ENCODE measurements around the gene MIDN.

MIDN gene

DNA sequence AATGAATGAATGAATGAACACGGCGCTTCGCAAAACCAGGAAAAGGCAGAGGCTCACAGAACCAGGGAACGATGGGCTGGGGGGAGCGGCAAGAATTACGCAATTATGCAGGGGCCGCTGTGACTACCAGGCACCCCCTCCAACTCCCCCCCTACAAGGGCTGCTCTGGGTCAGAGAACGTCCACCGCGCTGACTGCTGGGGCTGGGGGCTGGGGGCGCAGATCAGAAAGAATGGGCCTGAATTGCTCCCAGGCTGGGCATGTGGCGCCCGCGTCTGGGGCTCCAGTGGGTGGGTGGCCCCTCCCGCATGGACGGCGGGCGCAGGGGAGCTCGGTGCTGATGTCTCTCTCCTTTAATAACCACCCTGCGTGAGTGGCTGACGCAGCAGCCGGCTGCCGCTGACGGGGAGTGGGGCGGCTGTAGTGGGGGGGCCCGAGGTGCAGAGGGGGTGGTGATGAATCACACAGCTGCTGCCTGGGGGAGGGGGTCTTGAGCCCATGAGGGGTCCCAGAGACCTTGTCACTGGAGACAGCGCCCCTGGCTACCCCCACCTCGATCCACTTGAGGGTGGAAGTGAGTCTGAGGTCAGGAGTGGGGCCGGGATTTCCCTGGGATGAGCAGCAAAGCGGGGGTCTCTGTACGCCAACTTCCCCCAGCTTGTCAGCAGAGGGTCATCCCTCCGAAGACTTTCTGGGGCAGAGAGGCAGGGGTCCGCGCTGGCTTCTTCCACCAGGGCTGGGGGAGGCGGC lies 19.3 kb downstream of the MIDN start:
- H3K4me3 ChIP-seq (ENCODE audit: low read length), result peak overlapping the region; percentile 39
- TF ChIP-seq CTCF (IDR thresholded peaks at IDR 0.05; ENCODE audit: insufficient read depth, low read depth, low read length, missing control alignments), result no peak
- DNase-seq (ENCODE audit: low read depth), result no peak

DNA sequence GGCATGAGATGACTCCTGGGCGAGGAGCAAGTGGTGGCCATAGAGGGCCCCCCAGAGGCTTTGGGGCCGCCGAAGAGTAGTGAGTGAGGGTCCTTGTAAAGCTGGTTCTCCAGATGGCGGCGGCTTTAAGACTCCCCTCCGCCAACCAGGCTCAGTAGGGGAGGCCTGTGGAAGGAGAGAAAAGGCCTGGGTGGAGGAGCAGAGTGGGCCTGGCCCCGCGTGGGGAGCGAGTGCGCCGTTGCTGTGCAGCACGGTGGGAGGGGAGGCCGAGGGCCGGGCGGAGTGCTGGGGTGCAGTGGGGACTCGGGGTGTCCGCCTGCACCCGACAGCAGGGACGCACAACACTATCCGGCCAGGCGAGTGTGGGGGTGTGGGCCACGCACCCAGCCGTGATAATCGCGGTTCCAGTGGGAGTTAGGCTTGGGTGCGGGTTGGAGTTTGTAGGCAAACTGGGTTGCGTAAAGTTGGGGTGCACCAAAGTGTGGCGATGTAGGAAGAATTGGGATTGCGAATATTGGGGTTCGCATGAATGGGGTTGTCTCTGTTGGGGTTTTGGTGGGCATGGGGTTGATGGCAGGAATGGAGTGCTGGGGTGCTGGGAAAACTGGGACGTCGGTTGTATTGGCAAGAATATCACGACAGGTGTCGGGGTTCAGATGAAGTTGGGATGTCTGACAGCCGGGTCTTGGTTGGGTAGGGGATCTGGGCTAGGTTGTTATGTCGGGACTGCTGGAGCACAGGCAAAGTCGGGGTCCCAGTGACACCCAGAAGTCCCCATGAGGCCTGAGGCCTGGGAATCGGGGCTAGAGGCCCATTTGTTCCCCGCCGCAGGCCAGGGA lies 20.1 kb downstream of the MIDN start:
- no peak for DNase-seq (ENCODE audit: low read depth)
- no peak for TF ChIP-seq CTCF (IDR thresholded peaks at IDR 0.05; ENCODE audit: insufficient read depth, low read depth, low read length, missing control alignments)
- peak overlapping the region; percentile 13 for H3K4me3 ChIP-seq (ENCODE audit: low read length)

- no peak for TF ChIP-seq CTCF (IDR thresholded peaks at IDR 0.05; ENCODE audit: insufficient read depth, low read depth, low read length, missing control alignments)
- peak; percentile 99 for DNase-seq (ENCODE audit: low read depth)
- H3K4me3 ChIP-seq (ENCODE audit: low read length), result peak within 1 kb of the TSS; percentile 75
These were observed 20.7 kb downstream of the MIDN start, which contains the start of gene CIRBP for GRCh38 chr19:1269065-1269477. Gene CIRBP, plus strand, starts transcription at chr19:1269332. Its CDS starts 1,602 bp downstream, at chr19:1270934.

GRCh38 chr19:1269478-1270212 lies 21.3 kb downstream of the MIDN start:
- DNase-seq (ENCODE audit: low read depth), result peak; percentile 75
- peak overlapping the region; percentile 75 for H3K4me3 ChIP-seq (ENCODE audit: low read length)
- TF ChIP-seq CTCF (IDR thresholded peaks at IDR 0.05; ENCODE audit: insufficient read depth, low read depth, low read length, missing control alignments), result peak; percentile 14

- no peak for TF ChIP-seq CTCF (IDR thresholded peaks at IDR 0.05; ENCODE audit: insufficient read depth, low read depth, low read length, missing control alignments)
- DNase-seq (ENCODE audit: low read depth), result no peak
- H3K4me3 ChIP-seq (ENCODE audit: low read length), result peak overlapping the region; percentile 75
These were observed 21.9 kb downstream of the MIDN start for GRCh38 chr19:1270213-1270853.

- no peak for TF ChIP-seq CTCF (IDR thresholded peaks at IDR 0.05; ENCODE audit: insufficient read depth, low read depth, low read length, missing control alignments)
- peak overlapping the region; percentile 75 for H3K4me3 ChIP-seq (ENCODE audit: low read length)
- DNase-seq (ENCODE audit: low read depth), result no peak
These were observed 22.6 kb downstream of the MIDN start for GRCh38 chr19:1270854-1271527.
